K562 (cell line): Measurements from ENCODE around the gene UBR3. TPM values are rescaled to one million over a fixed set of nuclear protein-coding genes. Genes with fewer than 3 reads are reported as not detected.

Experiments
- BRF2 ChIP-seq: IDR thresholded peaks from 3 replicates; pipeline ENCODE4 v1.6.1; 2011; ENCODE audit warnings: borderline replicate concordance, mild to moderate bottlenecking; ENCODE audit not compliant: insufficient read length, insufficient read depth
- CBFA2T2 ChIP-seq: fragments of 450-650 bp; conservative IDR thresholded peaks from 2 replicates; pipeline ENCODE4 v1.6.1; 2017; ENCODE audit warnings: mild to moderate bottlenecking
- CGGBP1 ChIP-seq: fragments of 250-450 bp; sonication (Bioruptor Pico); IDR thresholded peaks from 2 replicates; pipeline ENCODE4 v1.9.0; 2021; ENCODE audit warnings: mild to moderate bottlenecking
- CHD2 ChIP-seq: IDR thresholded peaks from 2 replicates; pipeline ENCODE4 v1.6.1; 2011; ENCODE audit warnings: low read depth, low read length
- DACH1 ChIP-seq: fragments of 450-650 bp; IDR thresholded peaks from 2 replicates; pipeline ENCODE4 v1.6.1; 2018; ENCODE audit not compliant: partially characterized antibody
- FOXA3 ChIP-seq, 2 experiments: fragments of 450-650 bp in 1 of 2; sonication (generic) in 1 of 2; formaldehyde crosslinking; IDR thresholded peaks in 1 of 2; conservative IDR thresholded peaks in 1 of 2; 2 replicates each; pipeline versions ENCODE4 v1.4.0 to v1.8.0; 2020 to 2022; ENCODE audit warnings: mild to moderate bottlenecking in 2 of 2, missing genetic modification reagents in 1 of 2
- FOXJ3 ChIP-seq: sonication (generic); formaldehyde crosslinking; IDR thresholded peaks from 2 replicates; pipeline ENCODE4 v1.4.0; 2020; ENCODE audit warnings: mild to moderate bottlenecking, missing genetic modification reagents
- FUS ChIP-seq: fragments of 200-400 bp; formaldehyde crosslinking; optimal IDR thresholded peaks from 2 replicates; pipeline ENCODE3; 2017; ENCODE audit warnings: low read depth, low read length
- LCOR ChIP-seq: sonication (generic); formaldehyde crosslinking; IDR thresholded peaks from 2 replicates; pipeline ENCODE4 v1.8.0; 2022; ENCODE audit warnings: mild to moderate bottlenecking, missing genetic modification reagents
- MXI1 ChIP-seq: IDR thresholded peaks from 2 replicates; pipeline ENCODE4 v1.6.1; 2011; ENCODE audit warnings: low read depth, mild to moderate bottlenecking, improper control_type of control experiment, low read length
- NBN ChIP-seq: fragments of 450-650 bp; IDR thresholded peaks from 2 replicates; pipeline ENCODE4 v1.6.1; 2016; ENCODE audit warnings: low read depth, mild to moderate bottlenecking
- PHB2 ChIP-seq: fragments of 450-650 bp; IDR thresholded peaks from 2 replicates; pipeline ENCODE4 v1.6.1; 2017; ENCODE audit warnings: low read depth
- PHF21A ChIP-seq: fragments of 450-650 bp; IDR thresholded peaks from 2 replicates; pipeline ENCODE4 v1.6.1; 2017; ENCODE audit warnings: low read depth, borderline replicate concordance
- PPARD ChIP-seq: fragments of 250-450 bp; sonication (Bioruptor Pico); IDR thresholded peaks from 2 replicates; pipeline ENCODE4 v1.8.0; 2022; ENCODE audit warnings: inconsistent platforms, mild to moderate bottlenecking, moderate library complexity
- RFX7 ChIP-seq: fragments of 250-450 bp; sonication (Bioruptor Pico); IDR thresholded peaks from 2 replicates; pipeline ENCODE4 v1.5.1; 2021; ENCODE audit warnings: mild to moderate bottlenecking
- SAP30 ChIP-seq: fragments of 200-600 bp; sonication (generic); IDR thresholded peaks from 2 replicates; pipeline ENCODE4 v1.6.1; 2012; ENCODE audit warnings: borderline replicate concordance, low read depth, mild to moderate bottlenecking, moderate library complexity, low read length, control low read depth, inconsistent platforms; ENCODE audit not compliant: insufficient read depth, poor library complexity, severe bottlenecking
- SMAD1 ChIP-seq: fragments of 150-350 bp; IDR thresholded peaks from 2 replicates; pipeline ENCODE4 v1.6.1; 2014; ENCODE audit warnings: low read length, low read depth; ENCODE audit not compliant: partially characterized antibody
- SMARCE1 ChIP-seq: fragments of 450-650 bp; IDR thresholded peaks from 2 replicates; pipeline ENCODE4 v1.7.1; 2016; ENCODE audit warnings: mild to moderate bottlenecking
- TAF7 ChIP-seq: fragments of 450-650 bp; IDR thresholded peaks from 2 replicates; pipeline ENCODE4 v1.6.1; 2016; ENCODE audit warnings: missing genetic modification characterization, missing compliant biosample characterization
- TBP ChIP-seq: optimal IDR thresholded peaks from 2 replicates; pipeline ENCODE3; 2011; ENCODE audit warnings: low read depth, low read length, improper control_type of control experiment
- TFAM ChIP-seq: fragments of 250-450 bp; sonication (Bioruptor Pico); conservative IDR thresholded peaks from 2 replicates; pipeline ENCODE4 v1.5.0; 2021; ENCODE audit warnings: mild to moderate bottlenecking, moderate library complexity
- TFAP4 ChIP-seq: sonication (generic); formaldehyde crosslinking; IDR thresholded peaks from 2 replicates; pipeline ENCODE4 v1.8.0; 2022; ENCODE audit warnings: missing genetic modification reagents, mild to moderate bottlenecking, moderate library complexity, borderline replicate concordance
- TRIM25 ChIP-seq: fragments of 450-650 bp; IDR thresholded peaks from 2 replicates; pipeline ENCODE4 v1.7.0; 2016; ENCODE audit warnings: borderline replicate concordance
- YBX1 ChIP-seq: fragments of 450-650 bp; IDR thresholded peaks from 2 replicates; pipeline ENCODE4 v1.7.1; 2016; ENCODE audit warnings: mild to moderate bottlenecking
- ZNF197 ChIP-seq: fragments of 200-800 bp; sonication (Bioruptor generic); IDR thresholded peaks from 2 replicates; pipeline ENCODE4 v1.6.1; 2016; ENCODE audit warnings: low read depth, missing genetic modification characterization, missing compliant biosample characterization
- polyA plus RNA-seq, 8 experiments: library from polyadenylated mRNA; depleted of rRNA in 4 of 8; stranded (reverse) in 5 of 8; unstranded in 3 of 8; fragments of >200 nt; fragmentation: Nextera tagmentation in 2 of 8; fragmentation: Illumina TruSeq in 1 of 8; extraction: Ambion mirVana in 2 of 8; extraction: Trizol in 1 of 8; gene quantifications; 2 replicates each; pipeline versions ENCODE4 v1.2.1 to v1.2.3, GENCODE V29; 2011 to 2014; ENCODE audit warnings: inconsistent platforms in 1 of 8, missing spikeins in 1 of 8
- total RNA-seq, 7 experiments: library from RNA; depleted of rRNA in 6 of 7; stranded (reverse); fragments of >200 nt in 6 of 7; fragmentation: Illumina TruSeq in 2 of 7; extraction: Trizol in 2 of 7; gene quantifications; 2 replicates each; pipeline versions ENCODE4 v1.2.1 to v1.2.3, GENCODE V29; 2011 to 2021; ENCODE audit warnings: low replicate concordance in 1 of 7

UBR3 gene
- total and polyA plus RNA-seq, 9 of the 15 experiments (the other 6 are each of a cell fraction or from before 2014, with no cell fraction given) = 14.4 to 63.5 (median 40.4) TPM

GRCh38 chr2:169828141-169828811 lies 1.0 kb downstream of the UBR3 start (continued):
- TF ChIP-seq FOXA3 (CRISPR knock-in tag; conservative IDR thresholded peaks at IDR 0.05 in 1 of 2, IDR thresholded peaks at IDR 0.05 in 1 of 2) (0 out of 4 replicates have a peak, but pooled peaks of 1 of the 2 experiments have one; percentile 11), PHB2 (peak; percentile 70; the same call in 1 of the 2 replicates), MXI1 (peak; percentile 88; the same call in 1 of the 2 replicates), SMAD1 (no peak), BRF2 (no peak), TFAM (CRISPR knock-in tag) (no peak), PHF21A (no peak), NBN (peak; percentile 76), TAF7 (no peak), FOXJ3 (CRISPR knock-in tag) (no peak), CGGBP1 (no peak), TFAP4 (CRISPR knock-in tag) (no peak), SAP30 (peak; percentile 97), YBX1 (no peak), SMARCE1 (peak; percentile 61; the same call in 1 of the 2 replicates), TBP (peak; percentile 10), LCOR (CRISPR knock-in tag) (no peak; the same call in 1 of the 2 replicates), RFX7 (CRISPR knock-in tag) (no peak), CBFA2T2 (no peak), ZNF197 (CRISPR knock-in tag) (no peak), TRIM25 (peak; percentile 92; the same call in 1 of the 2 replicates), CHD2 (no peak), PPARD (CRISPR knock-in tag) (no peak), DACH1 (no peak), FUS (no peak)
